Measurements from ENCODE around the gene GLUL.
"Not testable (repeated sequence)": the region's sequence is repeated elsewhere in the genome, so short reads cannot be mapped to it uniquely, and the experiment has no call there.

Gene GLUL

DNA sequence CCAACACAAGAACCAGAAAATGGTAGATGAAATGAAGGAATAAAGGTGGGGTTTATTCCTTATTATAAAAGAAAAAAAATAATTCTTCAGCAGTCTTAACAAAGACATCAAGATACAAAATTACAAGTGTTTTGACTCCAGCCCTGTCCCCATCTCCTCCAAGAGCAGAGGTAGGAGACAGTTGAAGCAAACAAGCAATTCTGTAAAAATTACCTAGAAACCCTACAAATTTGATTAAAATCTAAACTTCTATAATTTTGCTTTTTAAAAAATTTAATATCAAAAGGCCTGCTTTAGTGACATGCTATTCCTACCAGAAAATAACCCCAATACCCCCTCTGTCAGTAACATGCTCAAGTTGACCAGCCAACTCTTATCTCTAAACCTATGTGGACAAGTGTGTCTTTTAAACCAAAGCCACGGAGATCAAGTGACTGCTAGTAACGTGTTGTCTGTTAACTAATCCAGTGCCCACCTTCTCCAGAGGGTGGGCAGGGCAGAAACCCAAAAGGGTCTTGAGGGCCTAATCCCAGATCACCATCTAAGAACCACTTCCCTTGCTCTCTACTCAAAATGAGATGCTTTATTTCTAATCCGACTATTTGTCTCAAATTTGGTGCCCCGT, 8.4 kb downstream of the GLUL start:
- H3K36me3 ChIP-seq (ENCODE audit: insufficient read depth, low read length): peaks cover 62% of the 10 kb centered on the region
- no peak overlapping the region for H3K27ac ChIP-seq (ENCODE audit: low read length)
- no peak for ATAC-seq (ENCODE audit: insufficient read depth, low read depth)

DNA sequence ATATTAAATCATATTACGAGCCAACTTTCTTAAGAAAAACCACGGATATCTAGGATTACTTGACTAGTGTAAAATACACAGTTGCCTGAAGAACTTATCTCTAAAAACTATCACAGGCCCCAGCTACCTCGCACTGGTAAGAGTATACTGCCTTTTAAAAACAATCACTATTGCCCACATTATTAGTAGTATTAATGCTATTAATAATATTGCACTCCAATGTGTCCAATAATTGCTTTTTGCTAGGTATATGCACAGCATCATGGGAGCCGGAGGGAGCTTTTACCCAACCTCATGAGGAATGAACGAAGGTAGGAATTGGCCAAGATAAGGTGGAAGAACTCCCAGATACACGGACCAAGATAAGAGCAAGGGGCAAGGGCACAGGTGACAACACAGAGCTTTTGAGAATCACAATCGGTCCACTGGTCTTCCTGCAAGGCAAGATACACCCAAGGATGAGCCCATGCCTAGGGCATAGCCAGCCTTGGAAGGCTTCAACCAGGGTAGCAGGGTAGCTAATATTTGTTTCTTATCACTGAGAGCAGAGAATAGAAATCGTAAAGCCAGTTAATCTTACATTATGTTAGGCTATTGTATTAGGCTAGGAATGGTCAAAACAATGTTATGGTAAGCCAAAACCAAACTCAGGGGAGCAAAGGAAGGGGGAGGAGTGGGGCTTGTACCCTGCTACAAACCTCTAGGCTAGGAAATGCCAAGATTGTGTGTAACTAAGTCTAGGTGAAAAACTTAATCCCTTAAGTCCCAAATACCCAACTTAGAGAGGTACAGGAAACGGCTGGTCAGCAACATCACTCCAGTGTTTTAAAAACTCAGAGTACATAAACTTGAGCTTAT, 9.4 kb downstream of the GLUL start:
- Histone ChIP-seq H3K79me2 (ENCODE audit: insufficient read depth, low read length) (peaks cover 20% of the 10 kb centered on the region), H3K27ac (ENCODE audit: low read length) (no peak overlapping the region), H3K4me3 (ENCODE audit: low read depth in 1 of 2, low read length in 2 of 2) (no peak overlapping the region), H4K20me1 (ENCODE audit: insufficient read depth, low read length) (peaks cover 44% of the 10 kb centered on the region), H3K36me3 (ENCODE audit: insufficient read depth, low read length) (peaks cover 52% of the 10 kb centered on the region), H3K4me2 (ENCODE audit: insufficient read depth, low read length) (no peak overlapping the region), H3K9ac (ENCODE audit: low read depth, low read length) (no peak overlapping the region), H3K9me3 (ENCODE audit: insufficient read depth, low read length, severe bottlenecking) (no peaks in the 10 kb centered on the region), H3K4me1 (ENCODE audit: insufficient read depth, low read length) (peaks cover 18% of the 10 kb centered on the region; the same call in 1 of the 2 replicates), H3K27me3 (ENCODE audit: insufficient read depth, low read length, poor library complexity) (no peaks in the 10 kb centered on the region), H2AFZ (ENCODE audit: low read depth, low read length) (no peak overlapping the region)
- no peak for ATAC-seq (ENCODE audit: insufficient read depth, low read depth)
- no peak for DNase-seq
- TF ChIP-seq EZH2 (IDR thresholded peaks at IDR 0.05; ENCODE audit: borderline replicate concordance, low read depth, low read length, severe bottlenecking): no peak

More for the DNA sequence above, 8.4 kb downstream of the GLUL start:
- Histone ChIP-seq H2AFZ (ENCODE audit: low read depth, low read length) (no peak overlapping the region), H3K9me3 (ENCODE audit: insufficient read depth, low read length, severe bottlenecking) (no peaks in the 10 kb centered on the region), H3K9ac (ENCODE audit: low read depth, low read length) (no peak overlapping the region), H3K4me1 (ENCODE audit: insufficient read depth, low read length) (peaks cover 26% of the 10 kb centered on the region), H3K27me3 (ENCODE audit: insufficient read depth, low read length, poor library complexity) (no peaks in the 10 kb centered on the region), H3K79me2 (ENCODE audit: insufficient read depth, low read length) (peaks cover 30% of the 10 kb centered on the region), H4K20me1 (ENCODE audit: insufficient read depth, low read length) (peaks cover 53% of the 10 kb centered on the region), H3K4me2 (ENCODE audit: insufficient read depth, low read length) (no peak overlapping the region), H3K4me3 (ENCODE audit: low read depth in 1 of 2, low read length in 2 of 2) (no peak overlapping the region)
- DNase-seq: no peak
- TF ChIP-seq CTCF (IDR thresholded peaks at IDR 0.05; ENCODE audit: borderline replicate concordance, extremely low read depth, low read length, poor library complexity, severe bottlenecking) (no peak), EZH2 (IDR thresholded peaks at IDR 0.05; ENCODE audit: borderline replicate concordance, low read depth, low read length, severe bottlenecking) (no peak)

GRCh38 chr1:182380199-182380598, 11.4 kb downstream of the GLUL start:
- Histone ChIP-seq H2AFZ (ENCODE audit: low read depth, low read length) (no peak overlapping the region), H3K27me3 (ENCODE audit: insufficient read depth, low read length, poor library complexity) (no peaks in the 10 kb centered on the region), H3K4me1 (ENCODE audit: insufficient read depth, low read length) (no peaks in the 10 kb centered on the region), H3K79me2 (ENCODE audit: insufficient read depth, low read length) (0 out of 2 replicates have a peak, but pooled peaks cover under 1% of the 10 kb centered on the region), H3K4me2 (ENCODE audit: insufficient read depth, low read length) (no peak overlapping the region), H3K9me3 (ENCODE audit: insufficient read depth, low read length, severe bottlenecking) (no peaks in the 10 kb centered on the region), H3K27ac (ENCODE audit: low read length) (no peak overlapping the region), H3K36me3 (ENCODE audit: insufficient read depth, low read length) (peaks cover 32% of the 10 kb centered on the region), H3K4me3 (ENCODE audit: low read depth in 1 of 2, low read length in 2 of 2) (no peak overlapping the region), H4K20me1 (ENCODE audit: insufficient read depth, low read length) (peaks cover 24% of the 10 kb centered on the region), H3K9ac (ENCODE audit: low read depth, low read length) (no peak overlapping the region)
- DNase-seq: no peak
- no peak for ATAC-seq (ENCODE audit: insufficient read depth, low read depth)
- TF ChIP-seq CTCF (IDR thresholded peaks at IDR 0.05; ENCODE audit: borderline replicate concordance, extremely low read depth, low read length, poor library complexity, severe bottlenecking) (no peak), EZH2 (IDR thresholded peaks at IDR 0.05; ENCODE audit: borderline replicate concordance, low read depth, low read length, severe bottlenecking) (no peak)

DNA sequence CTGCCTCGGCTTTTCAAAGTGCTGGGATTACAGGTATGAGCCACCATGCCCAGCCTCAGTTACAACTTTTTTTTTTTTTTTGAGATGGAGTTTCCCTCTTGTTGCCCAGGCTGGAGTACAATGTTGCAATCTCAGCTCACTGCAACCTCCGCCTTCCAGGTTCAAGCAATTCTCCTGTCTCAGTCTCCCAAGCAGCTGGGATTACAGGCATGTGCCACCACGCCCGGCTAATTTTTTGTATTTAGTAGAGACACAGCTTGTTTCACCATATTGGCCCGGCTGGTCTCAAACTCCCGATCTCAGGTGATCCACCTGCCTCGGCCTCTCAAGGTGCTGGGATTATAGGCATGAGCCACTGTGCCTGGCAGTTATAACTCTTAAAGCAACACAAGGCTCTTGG, 11.8 kb downstream of the GLUL start:
- DNase-seq; H3K4me1 ChIP-seq (ENCODE audit: insufficient read depth, low read length); H3K4me2 ChIP-seq (ENCODE audit: insufficient read depth, low read length); H3K4me3 ChIP-seq (ENCODE audit: low read depth in 1 of 2, low read length in 2 of 2); H3K27me3 ChIP-seq (ENCODE audit: insufficient read depth, low read length, poor library complexity); H2AFZ ChIP-seq (ENCODE audit: low read depth, low read length); H3K9me3 ChIP-seq (ENCODE audit: insufficient read depth, low read length, severe bottlenecking); H3K79me2 ChIP-seq (ENCODE audit: insufficient read depth, low read length); H3K9ac ChIP-seq (ENCODE audit: low read depth, low read length); ATAC-seq (ENCODE audit: insufficient read depth, low read depth); H3K27ac ChIP-seq (ENCODE audit: low read length): not testable (repeated sequence)
- Histone ChIP-seq H3K36me3 (ENCODE audit: insufficient read depth, low read length) (peaks cover 29% of the 10 kb centered on the region), H4K20me1 (ENCODE audit: insufficient read depth, low read length) (peaks cover 21% of the 10 kb centered on the region)

Data from DND-41 (cell line).